ENCODE measurements around the gene SNAPC4.

Gene SNAPC4

GRCh38 chr9:136403538-136403914 is 3.6 kb upstream of the SNAPC4 start:
- no peak for TF ChIP-seq CTCF (IDR thresholded peaks at IDR 0.05)

- no peak for TF ChIP-seq CTCF (IDR thresholded peaks at IDR 0.05)
Measured at GRCh38 chr9:136402067-136402466, 2.1 kb upstream of the SNAPC4 start.

GRCh38 chr9:136401173-136401922 is 1.4 kb upstream of the SNAPC4 start:
- no peak for TF ChIP-seq CTCF (IDR thresholded peaks at IDR 0.05)

GRCh38 chr9:136399176-136400037 is 563 bp downstream of the SNAPC4 start:
- TF ChIP-seq CTCF (IDR thresholded peaks at IDR 0.05), result no peak

- TF ChIP-seq CTCF (IDR thresholded peaks at IDR 0.05), result no peak
Measured at GRCh38 chr9:136398286-136398685, 1.7 kb downstream of the SNAPC4 start.

GRCh38 chr9:136397643-136398042 is 2.3 kb downstream of the SNAPC4 start:
- no peak for TF ChIP-seq CTCF (IDR thresholded peaks at IDR 0.05)

- no peak for TF ChIP-seq CTCF (IDR thresholded peaks at IDR 0.05)
Measured at GRCh38 chr9:136396219-136396515, 3.8 kb downstream of the SNAPC4 start.

Data from LNCAP (cell line).